GM12878 (cell line): ENCODE measurements around the gene RPS16.

Experiments
- BHLHE40 ChIP-seq, 2 experiments: fragments of 450-650 bp in 1 of 2; IDR thresholded peaks; 2 replicates each; pipeline ENCODE4 v1.6.1; 2011 to 2017; ENCODE audit warnings: low read depth in 2 of 2, borderline replicate concordance in 1 of 2, improper control_type of control experiment in 1 of 2, low read length in 1 of 2, mild to moderate bottlenecking in 1 of 2
- FOXM1 ChIP-seq: IDR thresholded peaks from 2 replicates; pipeline ENCODE4 v1.6.1; 2012; ENCODE audit warnings: low read depth, mild to moderate bottlenecking, inconsistent platforms, low read length, moderate library complexity
- NFYB ChIP-seq: IDR thresholded peaks from 2 replicates; pipeline ENCODE4 v1.6.1; 2011; ENCODE audit warnings: low read depth, mild to moderate bottlenecking, low read length, improper control_type of control experiment, moderate library complexity; ENCODE audit not compliant: insufficient read depth
- POLR2AphosphoS5 ChIP-seq: IDR thresholded peaks from 2 replicates; pipeline ENCODE4 v1.6.1; 2011; ENCODE audit warnings: mild to moderate bottlenecking, low read length, inconsistent platforms
- SIN3A ChIP-seq: IDR thresholded peaks from 2 replicates; pipeline ENCODE4 v1.6.1; 2012; ENCODE audit warnings: low read depth, low read length, improper control_type of control experiment
- SP1 ChIP-seq: IDR thresholded peaks from one replicate; pipeline ENCODE4 v1.6.1; 2011; ENCODE audit warnings: low read depth, low read length
- SPI1 ChIP-seq: IDR thresholded peaks from 2 replicates; pipeline ENCODE4 v1.6.1; 2011; ENCODE audit warnings: low read depth, mild to moderate bottlenecking, low read length, moderate library complexity, borderline replicate concordance; ENCODE audit not compliant: insufficient read depth
- TF ChIP-seq, protein P1 (sequence below), 3 experiments: IDR thresholded peaks in 2 of 3; conservative IDR thresholded peaks in 1 of 3; 2 replicates each; pipeline ENCODE4 v1.5.1; 2011; ENCODE audit warnings: low read depth in 3 of 3, low read length in 3 of 3, mild to moderate bottlenecking in 3 of 3, control low read depth in 2 of 3, moderate library complexity in 2 of 3, inconsistent platforms in 1 of 3, mixed read lengths in 1 of 3; ENCODE audit not compliant: control insufficient read depth in 2 of 3, insufficient read depth in 1 of 3; ENCODE audit errors: extremely low read depth in 1 of 3
- TF ChIP-seq, protein P2 (sequence below): IDR thresholded peaks from 2 replicates; pipeline ENCODE4 v1.6.1; 2012; ENCODE audit warnings: low read depth, low read length, improper control_type of control experiment

DNA sequence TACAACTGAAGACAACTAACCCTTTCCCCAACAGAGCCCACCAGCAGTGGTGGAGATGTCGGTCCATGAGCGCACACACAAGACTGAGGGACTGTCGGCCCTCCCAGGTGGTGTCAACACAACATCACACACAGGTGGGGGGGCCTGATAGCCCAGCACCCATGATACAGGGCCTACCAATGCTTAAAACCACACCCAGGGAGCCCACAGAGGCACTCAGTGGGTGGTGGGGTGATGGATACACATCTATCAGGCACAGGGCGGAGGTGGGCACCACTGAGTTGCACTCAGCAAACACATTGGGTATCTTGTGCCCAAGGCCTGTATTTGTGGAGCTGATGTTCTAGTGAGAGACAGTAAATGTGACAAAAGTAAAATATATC lies 36.1 kb downstream of the RPS16 start:
- TF ChIP-seq POLR2AphosphoS5 (no peak), BHLHE40 (IDR thresholded peaks at IDR 0.05; ENCODE audit: borderline replicate concordance in 1 of 2, low read depth in 2 of 2, low read length in 1 of 2) (no peak), SP1 (no peak), NFYB (no peak), SIN3A (no peak), FOXM1 (no peak), SPI1 (no peak)
- TF ChIP-seq, protein P1, sequence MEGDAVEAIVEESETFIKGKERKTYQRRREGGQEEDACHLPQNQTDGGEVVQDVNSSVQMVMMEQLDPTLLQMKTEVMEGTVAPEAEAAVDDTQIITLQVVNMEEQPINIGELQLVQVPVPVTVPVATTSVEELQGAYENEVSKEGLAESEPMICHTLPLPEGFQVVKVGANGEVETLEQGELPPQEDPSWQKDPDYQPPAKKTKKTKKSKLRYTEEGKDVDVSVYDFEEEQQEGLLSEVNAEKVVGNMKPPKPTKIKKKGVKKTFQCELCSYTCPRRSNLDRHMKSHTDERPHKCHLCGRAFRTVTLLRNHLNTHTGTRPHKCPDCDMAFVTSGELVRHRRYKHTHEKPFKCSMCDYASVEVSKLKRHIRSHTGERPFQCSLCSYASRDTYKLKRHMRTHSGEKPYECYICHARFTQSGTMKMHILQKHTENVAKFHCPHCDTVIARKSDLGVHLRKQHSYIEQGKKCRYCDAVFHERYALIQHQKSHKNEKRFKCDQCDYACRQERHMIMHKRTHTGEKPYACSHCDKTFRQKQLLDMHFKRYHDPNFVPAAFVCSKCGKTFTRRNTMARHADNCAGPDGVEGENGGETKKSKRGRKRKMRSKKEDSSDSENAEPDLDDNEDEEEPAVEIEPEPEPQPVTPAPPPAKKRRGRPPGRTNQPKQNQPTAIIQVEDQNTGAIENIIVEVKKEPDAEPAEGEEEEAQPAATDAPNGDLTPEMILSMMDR (IDR thresholded peaks at IDR 0.05 in 2 of 3, conservative IDR thresholded peaks at IDR 0.05 in 1 of 3; ENCODE audit: control insufficient read depth in 2 of 3, extremely low read depth in 1 of 3, insufficient read depth in 1 of 3, low read depth in 3 of 3, low read length in 3 of 3), result no peak
- TF ChIP-seq, protein P2, sequence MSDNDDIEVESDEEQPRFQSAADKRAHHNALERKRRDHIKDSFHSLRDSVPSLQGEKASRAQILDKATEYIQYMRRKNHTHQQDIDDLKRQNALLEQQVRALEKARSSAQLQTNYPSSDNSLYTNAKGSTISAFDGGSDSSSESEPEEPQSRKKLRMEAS, result no peak
